CD14-positive monocyte (primary cell): ENCODE data around the gene SBF2. TPM values are rescaled to one million over a fixed set of nuclear protein-coding genes. Genes with fewer than 3 reads are reported as not detected.

Experiments used
- DNase-seq, 3 donors: peaks; one replicate each; pipeline ENCODE4 v3.0.0-alpha.2; 2011 to 2022
- H2AFZ ChIP-seq: 2 replicates; pipeline ENCODE4 v1.6.0; 2012; ENCODE audit warnings: mild to moderate bottlenecking, low read depth, low read length, inconsistent platforms; ENCODE audit not compliant: insufficient read depth, poor library complexity, severe bottlenecking
- H3K27ac ChIP-seq, 2 donors: 1 replicate in 1 of 2; 2 replicates in 1 of 2; pipeline ENCODE4 v1.5.1; 2012 to 2013; ENCODE audit warnings: low read length in 2 of 2, control low read depth in 1 of 2, inconsistent platforms in 1 of 2, low read depth in 1 of 2, mild to moderate bottlenecking in 1 of 2
- H3K27me3 ChIP-seq, 2 donors: one replicate each; pipeline versions ENCODE4 v1.6.0 to v1.6.1; 2011 to 2013; ENCODE audit warnings: low read length in 2 of 2; ENCODE audit not compliant: control insufficient read depth in 2 of 2, insufficient read depth in 2 of 2
- H3K36me3 ChIP-seq, 2 donors: replicated peaks in 1 of 2; 1 replicate in 1 of 2; 2 replicates in 1 of 2; pipeline versions ENCODE4 v1.5.1 to v1.6.1; 2012 to 2013; ENCODE audit warnings: low read length in 2 of 2, control low read depth in 1 of 2, inconsistent platforms in 1 of 2, mild to moderate bottlenecking in 1 of 2; ENCODE audit not compliant: insufficient read depth in 2 of 2, control insufficient read depth in 1 of 2
- H3K4me1 ChIP-seq, 2 donors: 1 replicate in 1 of 2; 2 replicates in 1 of 2; pipeline versions ENCODE4 v1.5.1 to v1.6.1; 2012 to 2013; ENCODE audit warnings: low read length in 2 of 2, control low read depth in 1 of 2, inconsistent platforms in 1 of 2, mild to moderate bottlenecking in 1 of 2, moderate library complexity in 1 of 2; ENCODE audit not compliant: insufficient read depth in 2 of 2, control insufficient read depth in 1 of 2
- H3K4me2 ChIP-seq: replicated peaks from 2 replicates; pipeline ENCODE3; 2012; ENCODE audit warnings: low read length, moderate library complexity, mild to moderate bottlenecking; ENCODE audit not compliant: poor library complexity, severe bottlenecking; ENCODE audit errors: extremely low read depth
- H3K4me3 ChIP-seq, 3 experiments: fragments of 200-600 bp in 1 of 3; sonication (generic) in 1 of 3; replicated peaks in 1 of 3; 1 replicate in 2 of 3; 2 replicates in 1 of 3; pipeline ENCODE4 v1.5.1; 2011 to 2013; ENCODE audit warnings: low read length in 3 of 3, mild to moderate bottlenecking in 3 of 3, control low read depth in 2 of 3, low read depth in 2 of 3, inconsistent platforms in 1 of 3, moderate library complexity in 1 of 3
- H3K79me2 ChIP-seq: 2 replicates; pipeline ENCODE4 v1.6.0; 2012; ENCODE audit warnings: mild to moderate bottlenecking, control low read depth, inconsistent platforms, low read length, moderate library complexity; ENCODE audit not compliant: insufficient read depth
- H3K9ac ChIP-seq: 2 replicates; pipeline ENCODE4 v1.6.0; 2017; ENCODE audit warnings: low read length, mild to moderate bottlenecking; ENCODE audit not compliant: insufficient read depth, poor library complexity, severe bottlenecking
- H3K9me3 ChIP-seq, 2 donors: replicated peaks in 1 of 2; 1 replicate in 1 of 2; 2 replicates in 1 of 2; pipeline versions ENCODE4 v1.5.1 to v1.6.1; 2012 to 2013; ENCODE audit warnings: low read length in 2 of 2, control low read depth in 1 of 2; ENCODE audit not compliant: control insufficient read depth in 1 of 2, insufficient read depth in 1 of 2
- H4K20me1 ChIP-seq: 2 replicates; pipeline ENCODE4 v1.6.0; 2012; ENCODE audit warnings: mild to moderate bottlenecking, low read length, control low read depth, moderate library complexity; ENCODE audit not compliant: insufficient read depth
- H3K27ac Mint-ChIP-seq, 7 donors: one replicate each; pipeline ENCODE4 v1.8.0; 2020; ENCODE audit warnings: mild to moderate bottlenecking in 7 of 7, mixed read lengths in 7 of 7, moderate library complexity in 6 of 7, inconsistent platforms in 2 of 7
- H3K27me3 Mint-ChIP-seq, 3 donors: one replicate each; pipeline ENCODE4 v1.8.0; 2021 to 2022; ENCODE audit warnings: low read depth in 3 of 3, mild to moderate bottlenecking in 3 of 3, mixed read lengths in 3 of 3, moderate library complexity in 3 of 3, inconsistent platforms in 1 of 3
- H3K36me3 Mint-ChIP-seq, 2 donors: one replicate each; pipeline ENCODE4 v1.8.0; 2020; ENCODE audit warnings: mixed read lengths in 2 of 2, inconsistent platforms in 1 of 2, mild to moderate bottlenecking in 1 of 2
- H3K4me1 Mint-ChIP-seq: one replicate; pipeline ENCODE4 v1.8.0; 2020; ENCODE audit warnings: mild to moderate bottlenecking, mixed read lengths
- H3K4me3 Mint-ChIP-seq, 2 donors: one replicate each; pipeline ENCODE4 v1.8.0; 2020; ENCODE audit warnings: mild to moderate bottlenecking in 2 of 2, mixed read lengths in 2 of 2, moderate library complexity in 1 of 2
- H3K9me3 Mint-ChIP-seq, 7 donors: one replicate each; pipeline ENCODE4 v1.8.0; 2020 to 2022; ENCODE audit warnings: mixed read lengths in 7 of 7, mild to moderate bottlenecking in 6 of 7, moderate library complexity in 6 of 7, inconsistent platforms in 2 of 7
- WGBS: methylation state at CpG from one replicate; pipeline ENCODE4 v1.1.5; 2013; ENCODE audit warnings: missing lambda C conversion rate; ENCODE audit not compliant: insufficient coverage; 5-methylcytosine and 5-hydroxymethylcytosine counted together
- intact Hi-C, 2 donors: fragments of 100-400 bp; cut with micrococcal nuclease; formaldehyde crosslinking; loops; one replicate each; pipeline versions ENCODE4 v1.15.0 to v1.15.1; 2023
- polyA plus RNA-seq, 3 donors: library from polyadenylated mRNA; depleted of rRNA in 1 of 3; unstranded in 2 of 3; stranded (reverse) in 1 of 3; fragments of 300-500 nt in 2 of 3; fragments of >200 nt in 1 of 3; fragmentation: Illumina TruSeq in 2 of 3; gene quantifications; 1 replicate in 2 of 3; 2 replicates in 1 of 3; pipeline ENCODE4 v1.2.3, GENCODE V29; 2012 to 2021
- TF ChIP-seq, protein P1 (sequence below): fragments of 200-600 bp; IDR thresholded peaks from one replicate; pipeline ENCODE4 v1.8.0; 2022; ENCODE audit warnings: antibody characterized with exemption, mild to moderate bottlenecking

Gene SBF2
- polyA plus RNA-seq, 3 donors = 8.9 to 30.7 (median 16.4) TPM

DNA sequence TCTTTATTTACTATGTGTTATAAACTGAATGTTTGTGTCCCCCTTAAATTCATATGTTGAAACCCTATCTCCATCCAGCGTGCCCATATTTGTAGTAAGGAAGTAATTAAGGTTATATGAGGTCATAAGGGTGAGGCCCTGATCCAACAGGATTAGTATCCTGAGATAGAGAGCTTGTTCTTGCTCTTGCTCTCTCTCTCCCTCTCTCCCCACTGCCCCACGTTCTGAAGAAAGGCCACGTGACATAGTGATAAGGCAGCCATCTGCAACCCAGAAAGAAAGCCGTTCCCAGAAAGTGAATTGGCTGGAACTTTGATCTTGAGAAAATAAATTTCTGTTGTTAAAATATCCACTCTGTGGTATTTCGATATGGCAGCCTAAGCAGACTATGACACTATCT is 417.7 kb downstream of the SBF2 start:
- Mint-ChIP-seq H3K4me3 (no peak overlapping the region), H3K4me1 (no peaks in the 10 kb centered on the region), H3K27me3 (peaks cover 0 to 2% (median 0%) of the 10 kb centered on the region in 3 donors), H3K27ac (no peak overlapping the region), H3K36me3 (peaks cover 13 to 18% of the 10 kb centered on the region in 2 donors), H3K9me3 (peaks cover 2 to 17% (median 12%) of the 10 kb centered on the region in 7 donors)
- Histone ChIP-seq H2AFZ (no peak overlapping the region), H3K4me2 (no peak overlapping the region), H4K20me1 (no peaks in the 10 kb centered on the region), H3K4me1 (no peaks in the 10 kb centered on the region), H3K4me3 (no peak overlapping the region), H3K36me3 (no peaks in the 10 kb centered on the region), H3K9me3 (peaks cover 0 to 3% of the 10 kb centered on the region in 2 donors), H3K27me3 (no peaks in the 10 kb centered on the region), H3K27ac (no peak overlapping the region), H3K79me2 (no peaks in the 10 kb centered on the region), H3K9ac (no peak overlapping the region)
- TF ChIP-seq, protein P1, sequence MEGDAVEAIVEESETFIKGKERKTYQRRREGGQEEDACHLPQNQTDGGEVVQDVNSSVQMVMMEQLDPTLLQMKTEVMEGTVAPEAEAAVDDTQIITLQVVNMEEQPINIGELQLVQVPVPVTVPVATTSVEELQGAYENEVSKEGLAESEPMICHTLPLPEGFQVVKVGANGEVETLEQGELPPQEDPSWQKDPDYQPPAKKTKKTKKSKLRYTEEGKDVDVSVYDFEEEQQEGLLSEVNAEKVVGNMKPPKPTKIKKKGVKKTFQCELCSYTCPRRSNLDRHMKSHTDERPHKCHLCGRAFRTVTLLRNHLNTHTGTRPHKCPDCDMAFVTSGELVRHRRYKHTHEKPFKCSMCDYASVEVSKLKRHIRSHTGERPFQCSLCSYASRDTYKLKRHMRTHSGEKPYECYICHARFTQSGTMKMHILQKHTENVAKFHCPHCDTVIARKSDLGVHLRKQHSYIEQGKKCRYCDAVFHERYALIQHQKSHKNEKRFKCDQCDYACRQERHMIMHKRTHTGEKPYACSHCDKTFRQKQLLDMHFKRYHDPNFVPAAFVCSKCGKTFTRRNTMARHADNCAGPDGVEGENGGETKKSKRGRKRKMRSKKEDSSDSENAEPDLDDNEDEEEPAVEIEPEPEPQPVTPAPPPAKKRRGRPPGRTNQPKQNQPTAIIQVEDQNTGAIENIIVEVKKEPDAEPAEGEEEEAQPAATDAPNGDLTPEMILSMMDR = no peak
- WGBS = no CpG with 5 or more reads among the region's 5 CpGs
- no peak for DNase-seq
- intact Hi-C loops = no loop called here

DNA sequence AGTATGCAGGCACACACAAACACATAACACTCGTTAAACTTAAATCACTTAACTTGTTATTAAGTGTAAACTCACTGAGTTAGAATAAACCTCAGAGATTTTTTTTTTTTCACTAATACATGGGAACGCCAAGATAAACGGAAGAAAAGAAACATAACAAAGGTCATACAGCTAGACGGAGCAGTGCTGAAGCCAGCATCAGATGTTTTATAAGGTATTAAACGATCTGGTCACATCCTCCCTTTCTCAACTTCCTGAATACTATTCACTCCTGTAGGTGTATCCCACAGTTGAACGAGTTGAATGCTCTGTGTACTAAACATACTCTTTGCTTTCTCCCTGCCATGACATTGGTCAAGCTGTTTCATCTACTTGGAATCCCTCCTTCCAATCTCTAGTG is 418.2 kb downstream of the SBF2 start:
- Histone ChIP-seq H3K9me3 (peaks cover 0 to 3% of the 10 kb centered on the region in 2 donors), H3K9ac (no peak overlapping the region), H3K4me1 (no peaks in the 10 kb centered on the region), H2AFZ (no peak overlapping the region), H3K79me2 (no peaks in the 10 kb centered on the region), H3K27me3 (no peaks in the 10 kb centered on the region), H3K4me3 (no peak overlapping the region), H3K4me2 (no peak overlapping the region), H4K20me1 (no peaks in the 10 kb centered on the region), H3K36me3 (no peaks in the 10 kb centered on the region), H3K27ac (no peak overlapping the region)
- H3K36me3 Mint-ChIP-seq = peaks cover 13 to 21% of the 10 kb centered on the region in 2 donors
- H3K27ac Mint-ChIP-seq = no peak overlapping the region
- DNase-seq = no peak
- TF ChIP-seq, protein P1 = no peak
- peaks cover 0 to 2% (median 0%) of the 10 kb centered on the region in 3 donors for H3K27me3 Mint-ChIP-seq
- peaks cover 2 to 19% (median 12%) of the 10 kb centered on the region in 7 donors for H3K9me3 Mint-ChIP-seq
- no peaks in the 10 kb centered on the region for H3K4me1 Mint-ChIP-seq
- no peak overlapping the region for H3K4me3 Mint-ChIP-seq
- intact Hi-C loops = no loop called here
- 100% methylated on average over 2 of the region's 6 CpGs for WGBS
